HG02884 (cell line): ENCODE measurements around the gene UBE2V1.
"Not testable (repeated sequence)": the region's sequence is repeated elsewhere in the genome, so short reads cannot be mapped to it uniquely, and the experiment has no call there.

Experiments used
- ATAC-seq: cut with Tn5 transposase; IDR thresholded peaks from one replicate; pipeline ENCODE4 v1.9.1; 2021; ENCODE audit warnings: mild to moderate bottlenecking, moderate library complexity; ENCODE audit not compliant: unreplicated experiment

UBE2V1 gene

GRCh38 chr20:50138120-50138478 is 25.1 kb upstream of the UBE2V1 start:
- ATAC-seq, result no peak

GRCh38 chr20:50137702-50138101 is 24.8 kb upstream of the UBE2V1 start:
- ATAC-seq, result not testable (repeated sequence)

- ATAC-seq, result no peak
These were observed 24.1 kb upstream of the UBE2V1 start for GRCh38 chr20:50136822-50137599.

DNA sequence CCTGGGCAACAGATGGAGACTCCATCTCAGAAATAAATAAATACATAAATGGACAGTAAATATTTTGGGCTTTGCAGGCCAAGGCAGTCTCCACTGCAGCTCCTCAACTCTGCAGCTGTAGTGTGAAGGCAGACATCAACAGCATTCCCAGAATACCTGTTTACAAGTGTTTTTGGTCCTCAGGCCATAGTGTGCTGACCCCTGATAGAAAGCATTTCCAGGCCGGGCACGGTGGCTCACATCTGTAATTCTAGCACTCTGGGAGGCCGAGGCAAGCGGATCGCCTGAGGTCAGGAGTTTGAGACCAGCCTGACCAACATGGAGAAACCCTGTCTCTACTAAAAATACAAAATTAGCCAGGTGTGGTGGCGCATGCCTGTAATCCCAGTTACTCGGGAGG is 22.2 kb upstream of the UBE2V1 start:
- not testable (repeated sequence) for ATAC-seq

DNA sequence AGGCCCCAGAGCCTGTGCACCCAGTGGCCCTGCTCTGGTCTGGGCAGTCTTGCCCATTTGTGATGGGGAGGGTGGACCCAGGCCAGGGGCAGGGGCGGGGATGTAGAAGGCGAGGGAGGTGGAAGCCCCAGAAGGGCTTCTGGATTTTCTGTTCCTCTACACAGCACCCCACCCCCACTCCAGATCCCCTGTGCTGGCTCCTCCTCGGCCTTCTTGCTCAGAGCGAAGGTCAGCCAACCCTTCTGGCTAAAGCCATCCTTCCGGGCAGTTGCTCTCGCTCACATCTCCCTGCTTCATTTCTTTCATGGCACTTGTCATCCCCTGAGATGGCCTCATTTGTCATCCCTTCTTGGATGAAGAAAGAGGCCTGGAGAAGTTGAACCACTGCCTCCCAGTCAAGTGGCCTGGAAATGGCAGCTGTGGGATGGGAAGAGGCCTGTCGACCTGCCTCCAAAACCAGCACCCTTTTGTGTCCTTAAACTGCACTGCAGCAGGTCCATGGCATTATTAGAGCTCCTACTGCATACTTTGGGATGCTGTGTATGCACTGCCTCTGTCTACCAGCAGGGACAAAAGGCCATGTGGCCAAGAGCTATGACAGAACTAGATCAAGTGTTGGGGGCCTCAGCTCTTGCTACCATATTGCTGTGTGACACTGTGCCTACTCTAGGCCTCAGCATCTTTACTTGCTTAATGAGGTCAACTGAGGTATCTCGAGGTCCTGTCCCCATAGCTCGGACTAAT is 20.7 kb upstream of the UBE2V1 start:
- ATAC-seq, result no peak

DNA sequence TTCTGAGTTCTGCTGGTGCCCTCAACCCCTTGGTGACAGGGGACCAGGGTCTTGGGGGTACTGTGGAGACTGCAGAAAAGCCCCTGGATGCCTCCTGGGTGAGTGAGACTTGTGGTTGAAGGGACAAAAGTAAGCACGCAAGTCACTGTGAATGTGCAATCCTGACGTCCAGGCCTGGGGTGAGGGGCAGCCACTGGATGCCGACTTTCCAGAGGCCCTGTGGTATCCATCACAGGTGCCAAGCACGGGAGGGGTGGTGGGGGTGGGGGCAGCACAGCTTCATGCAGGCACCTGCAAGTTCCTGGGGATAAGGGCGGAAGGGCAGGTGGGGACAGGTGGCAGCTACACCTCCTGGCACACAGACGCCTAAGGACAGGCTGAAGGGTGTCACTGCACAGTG is 20.1 kb upstream of the UBE2V1 start:
- ATAC-seq, result no peak

DNA sequence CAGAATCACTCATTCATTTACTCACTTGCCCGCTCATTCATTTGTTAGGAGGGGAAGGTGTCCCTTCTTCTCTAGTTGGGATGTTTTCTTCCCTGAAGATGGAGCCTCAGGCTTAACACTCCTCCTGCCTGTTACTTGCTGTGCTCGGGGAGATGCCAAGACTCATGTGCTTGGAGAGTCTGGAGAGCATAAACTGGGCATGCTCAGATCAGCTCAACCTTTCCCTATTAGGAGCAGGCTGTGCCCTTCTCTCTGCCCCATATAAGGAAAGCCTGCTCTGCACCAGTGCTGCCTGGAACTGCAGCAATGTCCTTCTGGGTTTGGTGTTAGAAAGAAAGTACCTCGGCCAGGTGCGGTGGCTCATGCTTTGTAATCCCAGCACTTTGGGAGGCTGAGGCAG is 18.0 kb upstream of the UBE2V1 start:
- no peak for ATAC-seq

- no peak for ATAC-seq
These were observed 17.4 kb upstream of the UBE2V1 start for GRCh38 chr20:50130356-50130723.

- no peak for ATAC-seq
These were observed 16.9 kb upstream of the UBE2V1 start for GRCh38 chr20:50129662-50130355.

GRCh38 chr20:50128520-50128905 is 15.6 kb upstream of the UBE2V1 start:
- no peak for ATAC-seq

GRCh38 chr20:50127587-50128519 is 14.9 kb upstream of the UBE2V1 start:
- ATAC-seq, result no peak

DNA sequence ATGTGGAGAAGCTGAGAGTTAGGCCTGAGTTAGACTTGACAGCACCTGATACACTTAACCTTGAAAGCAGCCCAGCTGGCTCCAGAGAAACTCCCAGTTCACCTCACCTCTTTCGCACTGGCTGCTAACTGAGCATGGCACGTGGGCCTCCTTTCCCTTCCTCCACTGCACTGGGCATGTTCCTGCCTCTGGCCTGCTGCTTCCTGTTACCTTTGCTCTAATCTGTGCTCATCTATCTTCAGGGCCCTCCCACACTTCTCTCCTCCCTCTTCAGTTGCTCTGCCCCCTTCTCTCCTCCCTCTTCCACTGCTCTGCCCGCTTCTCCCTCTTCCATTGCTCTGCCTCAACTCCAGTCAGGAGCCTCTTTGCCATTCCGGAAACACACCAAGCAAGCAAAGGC is 13.7 kb upstream of the UBE2V1 start:
- ATAC-seq, result no peak

GRCh38 chr20:50125279-50125678 is 12.3 kb upstream of the UBE2V1 start:
- no peak for ATAC-seq

GRCh38 chr20:50124496-50124895 is 11.5 kb upstream of the UBE2V1 start:
- no peak for ATAC-seq

- ATAC-seq, result no peak
These were observed 10.5 kb upstream of the UBE2V1 start for GRCh38 chr20:50123418-50123817.

GRCh38 chr20:50122763-50123162 is 9.8 kb upstream of the UBE2V1 start:
- ATAC-seq, result no peak

DNA sequence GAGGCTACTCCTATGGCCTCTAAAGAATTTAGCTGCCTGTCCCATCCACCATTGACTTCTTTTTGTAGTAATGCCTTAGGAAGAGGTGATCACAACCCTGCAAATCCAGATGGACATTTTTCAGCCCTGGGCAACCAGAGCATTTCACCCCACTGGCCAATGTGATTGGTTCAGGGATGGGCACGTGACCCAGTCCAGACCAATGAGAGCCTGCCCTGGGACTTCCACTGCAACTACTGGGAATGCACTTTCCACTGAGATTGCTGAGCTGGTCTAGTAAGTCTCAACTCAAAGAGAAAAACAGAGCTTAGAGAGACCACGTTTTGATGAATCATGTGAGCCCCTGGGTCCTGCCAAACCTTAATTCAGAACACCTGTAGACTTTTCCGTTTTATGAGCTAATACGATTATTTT is 8.9 kb upstream of the UBE2V1 start:
- ATAC-seq, result no peak

GRCh38 chr20:50120935-50121693 is 8.2 kb upstream of the UBE2V1 start:
- ATAC-seq, result no peak

- no peak for ATAC-seq
These were observed 5.3 kb upstream of the UBE2V1 start for GRCh38 chr20:50118203-50118602.

DNA sequence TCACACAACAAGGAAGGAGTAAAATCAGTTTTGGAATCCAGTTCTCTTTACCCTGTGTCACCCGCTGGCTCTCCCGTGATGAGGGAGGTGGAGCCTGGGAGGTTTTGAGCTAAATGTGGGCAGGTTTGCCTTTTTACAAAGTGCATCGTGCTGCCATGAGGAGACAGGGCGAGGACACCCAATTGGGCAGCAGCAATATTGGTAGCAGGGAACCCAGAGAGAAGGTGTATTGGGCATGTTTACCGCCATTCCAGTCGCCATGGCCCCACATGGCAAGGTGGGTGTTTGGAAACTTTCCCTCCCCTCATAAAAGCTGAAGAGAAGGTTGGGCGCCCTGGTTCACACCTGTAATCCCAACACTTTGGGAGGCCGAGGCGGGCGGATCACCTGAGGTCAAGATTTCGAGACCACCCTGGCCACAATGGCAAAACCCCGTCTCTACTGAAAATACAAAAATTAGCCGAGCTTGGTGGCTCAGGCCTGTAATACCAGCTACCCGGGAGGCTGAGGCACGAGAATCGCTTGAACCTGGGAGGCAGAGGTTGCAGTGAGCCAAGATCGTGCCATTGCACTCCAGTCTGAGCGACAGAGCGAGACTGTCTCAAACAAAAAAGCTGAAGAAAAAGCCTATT is 3.5 kb upstream of the UBE2V1 start:
- no peak for ATAC-seq
